Activated CD4-positive, CD25-positive, alpha-beta regulatory T cell treated with anti-CD3 and anti-CD28 coated beads, Interleukin-2, amount 50 U/mL, for 16 hours (primary cell): Measurements from ENCODE around the gene CLASP1.
"Not testable (repeated sequence)": the region's sequence is repeated elsewhere in the genome, so short reads cannot be mapped to it uniquely, and the experiment has no call there.

ENCODE experiments used
- DNase-seq: peaks from one replicate; pipeline ENCODE4 v3.0.0-alpha.2; 2020; ENCODE audit warnings: low read depth, low spot score

CLASP1 gene

DNA sequence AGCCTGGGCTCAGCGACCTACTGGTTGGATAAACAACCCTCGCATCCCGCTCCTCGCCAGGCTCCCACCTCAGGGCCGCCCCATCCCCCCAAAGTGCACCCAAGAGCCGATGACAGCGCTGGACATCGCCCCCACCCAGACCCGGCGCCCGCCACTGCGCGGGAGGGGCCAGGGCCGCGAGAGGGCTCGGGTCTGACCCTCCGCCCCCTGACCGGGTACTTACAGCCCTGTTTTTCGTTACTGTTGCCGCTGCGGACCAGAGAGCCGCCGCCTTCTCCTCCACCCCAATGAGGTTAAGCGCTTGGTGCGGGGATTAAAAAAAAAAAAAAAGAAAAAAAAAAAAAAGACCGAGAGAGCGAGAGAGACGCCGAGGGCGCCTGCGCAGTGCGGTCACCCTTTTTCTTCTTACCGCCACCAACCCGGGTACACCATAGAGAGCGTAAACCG lies at the start of gene CLASP1:
TSS of gene CLASP1 (minus strand) at position 314 of the 447 bp plus-strand sequence. CDS start 43,567 bp downstream, outside the sequence.
- DNase-seq: no peak

DNA sequence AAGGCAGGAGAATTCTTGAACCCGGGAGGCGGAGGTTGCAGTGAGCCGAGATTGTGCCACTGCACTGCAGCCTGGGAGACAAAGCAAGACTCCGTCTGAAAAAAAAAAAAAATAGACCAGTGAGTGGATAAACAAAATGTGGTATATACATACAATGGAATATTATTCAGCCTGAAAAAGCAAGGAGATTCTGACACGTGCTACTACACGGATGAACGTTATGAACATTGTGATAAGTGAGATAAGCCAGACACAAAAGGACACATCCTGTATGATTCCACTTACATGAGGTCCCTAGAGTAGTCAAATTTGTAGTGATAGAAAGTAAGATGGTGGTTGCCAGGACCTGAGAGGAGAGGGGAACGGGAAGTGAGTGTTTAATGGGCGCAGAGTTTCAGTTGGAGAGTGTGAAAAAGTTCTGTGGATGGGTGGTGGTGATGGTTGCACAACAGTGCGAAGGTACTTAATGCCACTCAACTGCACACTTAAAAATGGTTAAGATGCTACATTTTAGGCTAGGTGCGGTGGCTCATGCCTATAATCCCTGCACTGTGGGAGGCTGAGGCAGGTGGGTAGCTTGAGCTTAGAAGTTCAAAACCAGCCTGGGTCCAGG lies 49.2 kb upstream of the CLASP1 start:
- DNase-seq: no peak

DNA sequence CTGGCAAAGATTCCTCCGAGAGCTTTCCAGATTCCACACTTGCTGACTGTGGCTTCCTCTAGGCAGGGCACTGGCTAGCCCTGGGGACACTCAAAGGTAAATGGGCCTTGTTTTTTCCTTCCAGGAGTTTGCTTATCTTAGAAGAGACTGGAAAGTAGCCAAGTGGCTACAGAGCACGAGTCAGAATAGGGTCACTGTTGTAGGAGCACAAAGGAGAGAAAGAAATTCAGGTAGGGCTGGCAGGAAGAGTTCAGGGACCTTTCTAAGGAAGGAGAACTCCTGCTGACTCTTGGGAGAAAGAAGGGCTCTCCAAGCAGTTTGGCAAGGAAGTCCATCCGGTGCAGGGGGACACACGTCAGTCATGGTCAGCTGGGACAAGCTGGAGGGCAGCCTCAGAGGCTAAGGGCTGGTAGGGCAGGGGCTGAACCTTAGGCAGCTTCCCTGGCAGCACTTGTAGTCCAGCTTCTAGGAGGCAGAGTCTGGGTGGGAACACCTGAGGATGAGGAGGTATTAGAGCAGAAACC lies 47.9 kb upstream of the CLASP1 start:
- DNase-seq: no peak

DNA sequence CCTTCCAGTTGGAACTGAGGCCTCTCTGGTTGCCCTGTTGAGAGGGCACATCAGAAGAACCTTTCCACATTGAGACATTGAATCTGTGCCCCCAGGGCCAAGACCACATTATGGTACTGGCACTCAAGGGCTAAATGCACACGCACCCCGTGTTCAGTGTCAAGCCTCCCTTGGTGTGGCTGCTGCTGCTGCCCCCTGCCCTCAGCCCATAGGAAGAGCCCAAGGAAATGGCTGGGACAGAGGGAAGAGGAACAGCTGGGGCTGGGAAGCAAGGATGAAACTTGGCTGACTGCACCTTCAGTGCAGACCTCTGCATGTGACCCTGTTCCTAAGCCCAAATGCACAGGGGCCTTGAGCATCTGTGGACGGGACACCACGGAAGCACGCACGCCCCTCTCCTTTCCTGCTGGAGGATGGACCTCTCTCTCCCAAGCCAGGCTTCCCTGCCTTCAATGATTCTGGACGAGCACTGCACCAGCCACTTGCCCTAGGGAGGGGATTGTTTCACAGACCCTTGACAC lies 47.2 kb upstream of the CLASP1 start:
- no peak for DNase-seq

DNA sequence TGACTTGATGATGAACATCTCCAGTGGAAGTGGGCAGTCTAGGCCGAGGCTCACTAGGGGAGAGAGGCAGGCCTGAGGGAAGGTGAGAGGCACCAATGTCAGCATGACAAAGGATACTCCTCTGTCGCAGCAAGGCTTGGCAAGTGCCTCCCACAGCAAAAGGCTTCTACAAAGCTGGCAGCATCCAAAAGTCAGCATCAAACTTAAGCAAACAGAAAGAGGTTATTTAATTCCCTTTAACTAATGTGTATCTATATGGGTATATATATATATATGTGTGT lies 45.8 kb upstream of the CLASP1 start:
- DNase-seq: no peak

DNA sequence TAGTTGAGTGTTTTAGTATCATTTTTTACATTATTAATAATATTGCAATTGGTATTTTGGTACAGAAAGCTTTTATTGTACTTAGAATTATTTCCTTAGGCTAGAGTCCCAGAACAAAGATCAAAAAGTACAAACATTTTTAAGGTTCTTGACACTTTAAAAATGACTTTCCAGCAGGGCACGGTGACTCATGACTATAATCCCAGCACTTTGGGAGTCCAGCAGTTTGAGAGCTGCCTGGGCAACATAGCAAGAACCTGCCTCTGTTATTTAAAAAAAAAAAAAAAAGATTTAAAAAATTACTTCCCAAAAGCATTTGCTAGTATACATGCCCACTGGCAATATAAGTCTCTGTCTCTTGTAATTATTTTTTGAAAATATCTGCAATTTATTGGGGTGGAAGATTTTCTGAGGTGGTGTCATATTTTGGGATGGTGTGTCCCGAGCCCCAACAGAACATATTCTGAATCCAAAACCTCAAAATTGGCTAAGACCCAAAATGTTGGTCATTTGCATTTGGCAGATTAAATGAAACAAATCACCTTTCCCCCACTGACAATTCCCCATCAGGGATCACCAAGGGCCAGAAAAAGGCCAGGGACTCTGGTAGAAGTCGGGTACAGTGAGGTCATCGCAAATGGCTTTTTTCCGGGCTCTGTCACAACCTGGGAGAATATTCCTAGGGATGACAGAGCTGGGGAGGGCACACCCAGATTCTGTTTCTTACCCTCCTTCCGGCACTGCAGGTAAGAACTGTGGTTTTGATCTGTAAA lies 45.3 kb upstream of the CLASP1 start:
- DNase-seq: no peak

DNA sequence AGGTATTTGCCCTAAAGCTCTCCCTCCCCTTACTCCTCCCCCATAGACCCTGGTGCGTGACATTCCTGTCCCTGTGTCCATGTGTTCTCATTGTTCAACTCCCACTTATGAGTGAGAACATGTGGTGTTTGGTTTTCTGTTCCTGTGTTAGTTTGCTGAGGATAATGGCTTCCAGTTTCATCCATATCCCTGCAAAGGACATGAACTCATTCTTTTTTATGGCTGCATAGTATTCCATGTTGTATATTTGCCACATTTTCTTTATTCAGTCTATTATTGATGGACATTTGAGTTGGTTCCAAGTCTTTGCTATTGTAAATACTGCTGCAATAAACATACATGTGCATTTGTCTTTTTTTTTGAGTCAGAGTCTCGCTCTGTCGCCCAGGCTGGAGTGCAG lies 41.3 kb upstream of the CLASP1 start:
- not testable (repeated sequence) for DNase-seq

DNA sequence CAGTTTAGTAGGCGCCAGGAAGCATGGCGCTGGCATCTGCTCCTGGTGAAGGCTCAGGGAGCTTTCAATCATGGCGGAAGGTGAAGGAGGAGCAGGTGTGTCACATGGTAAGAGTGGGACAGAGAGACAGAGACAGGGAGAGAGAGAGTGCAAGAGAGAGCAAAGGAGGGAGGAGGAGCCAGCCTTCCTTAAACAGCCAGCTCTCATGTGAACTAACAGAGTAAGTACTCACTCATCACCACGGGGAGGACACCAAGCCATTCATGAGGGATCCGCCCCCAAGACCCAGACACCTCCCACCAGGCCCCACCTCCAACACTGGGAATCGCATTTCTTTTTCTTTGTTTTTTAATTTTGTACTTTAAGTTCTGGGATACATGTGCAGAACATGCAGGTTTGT lies 40.8 kb upstream of the CLASP1 start:
- no peak for DNase-seq

DNA sequence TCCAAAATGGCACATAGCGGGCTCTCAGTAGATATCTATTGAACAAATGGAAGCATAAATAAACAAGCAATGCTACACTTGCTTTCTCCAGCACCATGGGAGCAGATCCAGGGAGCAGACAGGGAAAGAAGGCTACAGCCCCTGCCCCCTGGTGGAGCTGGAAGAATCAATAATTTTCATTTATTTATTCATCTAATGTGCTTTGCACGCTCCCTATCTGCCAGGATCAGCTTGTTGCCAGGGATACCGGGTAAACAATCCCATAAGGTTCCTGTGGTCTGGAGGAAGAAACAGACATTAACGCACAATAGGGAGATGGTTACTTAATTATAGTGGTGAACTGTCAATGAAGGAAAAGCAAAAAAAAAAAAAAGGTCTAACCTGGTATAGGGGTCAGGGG lies 40.1 kb upstream of the CLASP1 start:
- no peak for DNase-seq

DNA sequence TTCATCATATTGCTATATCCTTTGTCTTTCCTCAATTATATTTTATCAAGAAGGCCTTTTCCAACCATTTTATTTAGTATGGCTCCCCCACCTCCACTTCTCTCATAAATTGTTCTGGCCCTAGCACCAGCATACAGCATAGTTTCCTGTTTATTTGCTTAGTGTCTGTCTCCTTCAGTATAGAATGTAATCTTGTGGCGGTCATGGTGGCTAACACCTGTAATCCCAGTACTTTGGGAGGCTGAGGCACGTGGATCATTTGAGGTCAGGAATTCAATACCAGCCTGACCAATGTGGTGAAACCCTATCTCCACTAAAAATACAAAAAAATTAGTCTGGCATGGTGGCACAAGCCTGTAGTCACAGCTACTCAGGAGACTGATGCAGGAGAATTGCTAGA lies 39.6 kb upstream of the CLASP1 start:
- DNase-seq: no peak

DNA sequence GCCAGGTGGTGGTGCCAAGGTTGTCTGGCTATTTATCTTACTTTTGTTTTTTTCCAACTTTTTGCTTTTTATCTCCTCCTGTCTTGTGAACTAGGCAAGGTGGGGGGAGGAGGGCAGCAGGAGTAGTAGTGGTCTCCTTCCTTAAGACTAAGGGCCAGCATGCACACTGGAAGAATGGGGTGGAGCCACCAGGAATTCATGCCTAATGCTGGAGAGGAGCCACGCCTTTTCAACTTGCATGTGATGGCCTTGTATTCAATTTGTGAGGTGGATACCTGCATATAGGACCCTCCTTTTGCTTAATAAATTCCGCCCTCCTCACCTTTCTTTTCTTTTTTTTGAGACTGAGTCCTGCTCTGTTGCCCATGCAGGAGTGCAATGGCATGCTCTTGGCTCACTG lies 37.6 kb upstream of the CLASP1 start:
- no peak for DNase-seq

DNA sequence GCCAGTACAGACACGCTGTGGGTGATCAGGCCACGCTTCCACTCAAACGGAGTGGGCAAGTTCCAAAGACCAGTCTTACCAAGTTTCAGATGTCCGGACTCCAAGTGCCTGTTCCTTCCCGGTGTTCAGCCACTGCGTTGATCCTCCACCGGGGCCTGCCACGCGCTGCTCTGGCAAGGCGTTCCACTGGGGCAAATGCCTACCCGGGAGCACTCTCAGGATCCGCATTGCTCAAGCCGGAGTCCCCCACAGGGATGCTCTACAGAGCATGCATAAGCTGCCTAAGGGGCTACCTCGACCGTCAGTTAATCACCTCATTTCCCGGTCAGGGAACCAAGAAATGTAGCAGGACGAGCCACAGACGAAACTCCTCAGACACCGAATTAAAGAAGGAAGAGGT lies 37.0 kb upstream of the CLASP1 start:
- no peak for DNase-seq

DNA sequence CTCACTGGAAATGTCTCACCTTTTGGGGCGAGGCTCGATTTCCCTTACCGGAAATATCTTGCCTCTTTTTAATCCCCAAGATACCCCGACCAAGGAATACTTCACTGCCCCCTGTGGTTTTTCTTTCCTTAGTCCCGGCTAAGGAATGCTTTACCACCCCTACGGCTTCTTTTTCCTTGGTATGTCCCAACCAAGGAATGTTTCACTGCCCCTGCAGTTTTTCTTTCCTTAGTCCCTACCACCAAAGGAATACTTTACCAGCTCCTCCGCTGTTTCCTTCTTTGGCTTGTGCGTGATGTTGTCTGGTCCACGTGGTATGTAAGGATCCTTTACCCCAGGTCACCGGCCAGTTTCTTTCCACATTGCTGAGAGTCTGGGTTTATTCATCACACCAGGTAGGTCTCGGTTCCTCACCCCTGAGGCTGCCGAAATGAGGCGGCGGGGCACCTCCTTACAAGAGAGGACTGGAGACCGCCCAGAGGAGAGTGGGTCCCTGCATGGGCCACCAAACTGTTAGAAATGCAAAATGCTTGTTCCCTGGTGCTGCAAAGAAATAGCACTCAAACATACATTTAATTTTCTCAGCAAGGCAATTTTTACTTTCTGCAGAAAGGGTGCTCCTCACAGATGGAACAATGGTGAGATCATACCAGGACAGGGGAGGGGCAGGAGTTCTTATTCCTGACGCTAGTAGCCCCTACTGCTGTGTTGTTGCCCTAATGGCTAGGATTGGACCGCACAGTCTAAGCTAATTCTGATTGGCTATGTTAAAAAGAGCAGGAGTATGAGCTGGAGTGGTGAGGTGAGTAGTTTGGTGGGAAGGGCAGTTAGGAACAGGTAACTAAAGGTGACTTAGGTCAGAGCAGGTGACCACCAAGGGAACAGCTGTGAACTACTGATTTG lies 33.4 kb upstream of the CLASP1 start:
- DNase-seq: no peak

DNA sequence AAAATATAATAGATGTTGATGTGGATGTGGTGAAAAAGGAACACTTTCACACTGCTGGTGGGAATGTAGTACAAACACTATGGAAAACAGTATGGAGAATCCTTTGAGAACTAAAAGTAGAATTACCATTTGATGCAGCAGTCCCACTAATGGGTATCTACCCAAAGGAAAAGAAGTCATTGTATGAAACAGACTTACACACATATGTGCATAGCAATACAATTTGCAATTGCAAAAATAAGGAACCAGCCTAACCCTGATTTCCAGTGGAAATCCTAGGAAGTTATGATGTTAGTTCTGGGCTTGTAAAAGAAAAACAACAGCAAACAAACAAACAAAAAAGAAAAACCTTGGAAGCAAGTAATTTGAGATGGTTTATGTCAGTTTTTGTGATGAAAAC lies 28.6 kb upstream of the CLASP1 start:
- DNase-seq: no peak

DNA sequence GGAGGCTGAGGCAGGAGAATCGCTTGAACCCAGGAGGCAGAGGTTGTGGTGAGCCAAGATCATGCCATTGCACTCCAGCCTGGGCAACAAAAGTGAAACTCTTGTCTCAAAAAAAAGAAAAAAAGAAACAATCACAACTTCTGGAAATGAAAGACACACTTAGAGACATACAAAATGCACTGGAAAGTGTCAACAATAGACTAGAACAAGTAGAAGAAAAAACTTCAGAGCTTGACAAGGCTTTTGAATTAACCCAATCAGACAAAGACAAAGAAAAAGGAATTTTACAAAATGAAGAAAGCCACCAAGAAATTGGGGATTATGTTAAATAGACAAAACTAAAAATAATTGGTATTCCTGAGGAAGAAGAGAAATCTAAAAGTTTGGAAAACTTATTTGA lies 22.4 kb upstream of the CLASP1 start:
- DNase-seq: not testable (repeated sequence)

DNA sequence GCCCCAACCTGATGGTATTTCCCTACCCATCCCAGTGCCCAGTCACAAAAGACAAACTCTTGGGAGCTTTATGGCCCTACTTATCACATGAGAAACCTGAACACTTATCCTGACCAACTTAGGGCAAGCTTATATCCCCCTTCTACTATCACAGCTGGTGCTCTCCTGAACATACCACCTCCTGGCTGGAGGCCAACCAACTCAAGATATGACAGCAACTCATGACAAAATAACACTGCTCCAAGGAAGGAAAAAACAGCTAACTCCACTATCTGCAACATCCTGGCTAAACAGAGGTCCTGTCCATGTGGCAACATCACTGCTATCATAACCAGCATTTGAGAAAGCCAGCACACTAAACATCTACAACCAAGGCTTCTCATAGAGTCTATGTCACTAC lies 20.9 kb upstream of the CLASP1 start:
- DNase-seq: no peak

DNA sequence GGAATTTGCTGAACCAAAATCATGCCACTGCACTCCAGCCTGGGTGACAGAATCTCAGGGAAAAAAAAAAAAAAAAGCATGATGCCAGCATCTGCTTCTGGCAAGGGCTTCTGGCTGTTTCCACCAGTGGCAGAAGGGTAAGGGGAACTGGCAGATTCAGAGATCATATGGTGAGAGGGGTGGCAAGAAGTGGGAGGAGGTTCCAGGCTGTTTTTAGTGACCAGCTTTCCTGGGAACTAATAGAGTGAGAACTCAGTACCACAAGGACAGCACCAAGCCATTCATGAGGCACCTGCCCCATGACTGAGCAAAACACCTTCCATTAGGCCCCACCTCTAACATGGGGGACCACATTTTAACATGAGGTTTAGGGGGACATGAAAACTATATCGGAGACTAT lies 18.4 kb upstream of the CLASP1 start:
- DNase-seq: no peak

DNA sequence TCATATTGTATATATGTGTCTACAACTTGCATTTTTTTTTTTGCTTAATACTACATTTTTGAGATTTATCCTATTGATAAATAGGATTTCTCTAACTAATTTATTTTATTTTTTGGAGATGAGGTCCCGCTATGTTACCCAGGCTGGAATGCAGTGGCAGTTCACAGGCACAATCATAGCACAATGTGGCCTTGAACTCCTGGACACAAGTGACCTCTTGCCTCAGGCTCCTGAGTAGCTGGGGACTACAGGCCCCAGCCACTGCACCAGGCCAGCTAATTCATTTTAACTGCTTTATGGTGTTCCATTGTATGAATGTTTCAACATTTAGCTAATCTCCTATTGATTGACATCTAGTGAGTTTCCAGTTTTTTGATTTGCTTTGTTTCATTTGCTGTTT lies 16.8 kb upstream of the CLASP1 start:
- no peak for DNase-seq

DNA sequence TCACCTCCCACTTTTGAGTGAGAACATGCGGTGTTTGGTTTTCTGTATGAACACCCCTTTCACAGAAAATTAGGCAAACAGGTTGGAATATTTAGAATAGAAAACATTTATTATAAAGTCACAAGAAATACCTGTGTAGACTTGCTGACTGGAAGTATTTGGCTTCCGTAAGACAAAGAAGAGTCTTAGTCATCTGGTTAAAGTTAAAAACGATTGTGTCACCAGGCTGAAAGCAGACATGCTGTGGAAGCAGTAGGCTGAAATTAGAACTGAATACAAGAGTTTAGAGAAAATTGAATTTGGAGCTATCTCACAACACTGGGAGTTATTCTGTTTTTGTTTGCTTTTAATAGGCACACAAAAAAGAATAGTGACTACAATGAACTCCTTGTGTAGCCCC lies 16.2 kb upstream of the CLASP1 start:
- no peak for DNase-seq

DNA sequence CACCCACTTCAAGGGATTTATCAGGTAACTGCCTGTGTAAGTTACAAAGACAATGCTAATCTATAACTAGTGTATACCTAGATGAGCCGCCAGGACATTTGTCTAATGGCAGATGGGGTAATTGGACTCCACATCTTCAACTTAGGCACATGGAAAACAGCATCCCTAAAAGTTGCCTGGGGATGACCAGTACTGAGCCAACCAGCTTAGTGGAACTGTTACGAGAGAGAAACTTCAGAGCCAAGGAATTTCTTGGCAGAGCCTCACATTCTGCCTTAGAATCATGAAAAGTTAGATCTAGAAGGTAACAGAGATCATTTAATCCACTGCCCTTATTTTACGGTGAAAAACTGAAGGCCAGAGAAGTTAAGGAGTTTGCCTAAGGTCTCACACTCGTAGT lies 15.5 kb upstream of the CLASP1 start:
- DNase-seq: no peak

DNA sequence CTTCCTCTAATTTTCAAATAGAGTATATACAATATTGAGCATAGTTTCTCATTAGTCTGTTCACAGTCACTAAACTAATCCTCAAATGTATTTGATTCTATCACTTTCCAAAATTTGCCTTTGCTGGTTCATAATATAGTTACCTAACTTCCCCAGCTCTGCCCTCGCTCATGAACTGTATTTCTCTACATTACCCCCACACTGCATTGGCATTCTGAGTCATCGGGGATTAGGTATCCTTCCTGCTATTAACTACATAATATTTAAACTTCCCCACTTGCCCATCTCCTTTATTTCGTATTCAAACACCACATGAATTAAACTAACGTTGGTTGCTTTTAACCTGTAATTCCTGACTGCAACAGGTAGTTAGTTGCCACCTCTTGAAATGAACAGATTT lies 14.8 kb upstream of the CLASP1 start:
- DNase-seq: no peak

DNA sequence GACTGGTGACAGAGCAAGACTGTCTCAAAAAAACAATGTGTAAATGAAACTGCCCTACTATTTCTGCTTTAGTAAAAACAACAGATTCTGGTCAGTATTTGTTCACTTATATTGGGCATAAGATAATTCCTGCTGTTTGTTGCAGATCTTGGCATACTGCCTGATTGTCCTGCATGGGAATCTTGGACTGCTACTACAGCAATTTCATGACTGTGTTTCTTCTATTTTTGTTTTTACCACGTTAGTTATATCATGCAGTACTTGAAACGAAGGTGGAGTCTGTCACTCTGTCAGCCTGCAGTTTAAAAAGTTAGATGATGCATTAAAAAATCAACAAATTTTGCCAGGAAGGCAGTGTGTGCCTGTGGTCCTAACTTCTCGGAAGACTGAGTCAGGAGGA lies 14.2 kb upstream of the CLASP1 start:
- DNase-seq: no peak
